Endothelial cell of umbilical vein (primary cell): ENCODE data around the gene SPACA7. TPM values are rescaled to one million over a fixed set of nuclear protein-coding genes. Genes with fewer than 3 reads are reported as not detected.

Source experiments
- BruUV-seq: library from RNA; stranded (reverse); fragments of 400-500 nt; replicated peaks from 2 replicates; lab custom pipeline; 2021; lab: Mats Ljungman, UMichigan
- CTCF ChIA-PET: fragments of 300-600, 350-600 bp; sonication (Branson Sonifier 250); formaldehyde crosslinking; loops from one replicate; lab custom pipeline; 2021; ENCODE audit warnings: antibody characterized with exemption, inconsistent platforms; lab: Charles Lee
- POLR2A ChIA-PET: fragments of 300-600, 350-600 bp; sonication (Branson Sonifier 250); formaldehyde crosslinking; loops from one replicate; lab custom pipeline; 2021; ENCODE audit warnings: antibody characterized with exemption, inconsistent platforms; lab: Charles Lee
- DNase-seq: peaks from one replicate; pipeline ENCODE4 v3.0.0-alpha.2; 2011; ENCODE audit warnings: low read depth, low spot score
- FAIRE-seq: peaks from 2 replicates; lab custom pipeline; 2011; peaks lifted over from hg19 to GRCh38; lab: Jason Lieb, UNC
- H2AFZ ChIP-seq: 2 replicates; pipeline ENCODE4 v1.6.0; 2012; ENCODE audit warnings: low read depth, low read length, control low read depth, inconsistent platforms
- H3K27ac ChIP-seq: 2 replicates; pipeline ENCODE4 v1.5.1; 2011; ENCODE audit warnings: low read depth, mild to moderate bottlenecking, control low read depth, low read length, moderate library complexity; ENCODE audit not compliant: insufficient read depth
- H3K27me3 ChIP-seq, 2 experiments: 2 replicates each; pipeline versions ENCODE4 v1.6.0 to v1.6.1; 2011; ENCODE audit warnings: low read length in 2 of 2, mixed read lengths in 1 of 2; ENCODE audit not compliant: control insufficient read depth in 2 of 2, insufficient read depth in 2 of 2
- H3K36me3 ChIP-seq, 2 experiments: 2 replicates in 1 of 2; 3 replicates in 1 of 2; pipeline ENCODE4 v1.5.1; 2011; ENCODE audit warnings: low read length in 2 of 2, mild to moderate bottlenecking in 1 of 2, moderate library complexity in 1 of 2; ENCODE audit not compliant: control insufficient read depth in 2 of 2, insufficient read depth in 2 of 2; ENCODE audit errors: extremely low read depth in 1 of 2
- H3K4me1 ChIP-seq: 3 replicates; pipeline ENCODE4 v1.5.1; 2011; ENCODE audit warnings: mild to moderate bottlenecking, low read length; ENCODE audit not compliant: control insufficient read depth, insufficient read depth; ENCODE audit errors: extremely low read depth
- H3K4me2 ChIP-seq: 2 replicates; pipeline ENCODE4 v1.6.1; 2011; ENCODE audit warnings: low read length, control low read depth, mixed read lengths; ENCODE audit not compliant: insufficient read depth
- H3K4me3 ChIP-seq, 3 experiments: fragments of 200-600 bp in 1 of 3; sonication (generic), shearing (Covaris generic) in 1 of 3; replicated peaks in 1 of 3; 2 replicates each; pipeline ENCODE4 v1.5.1; 2011 to 2016; ENCODE audit warnings: control low read depth in 3 of 3, low read length in 3 of 3, mild to moderate bottlenecking in 2 of 3, inconsistent platforms in 1 of 3, low read depth in 1 of 3, moderate library complexity in 1 of 3; ENCODE audit not compliant: insufficient read depth in 1 of 3
- H3K79me2 ChIP-seq: 2 replicates; pipeline ENCODE4 v1.6.0; 2012; ENCODE audit warnings: low read length, inconsistent platforms; ENCODE audit not compliant: control insufficient read depth, insufficient read depth
- H3K9ac ChIP-seq: replicated peaks from 2 replicates; pipeline ENCODE3; 2011; ENCODE audit warnings: low read length, control low read depth; ENCODE audit not compliant: insufficient read depth; ENCODE audit errors: extremely low read depth
- H3K9me1 ChIP-seq: replicated peaks from 3 replicates; pipeline ENCODE4 v1.6.0; 2011; ENCODE audit warnings: mild to moderate bottlenecking, low read length; ENCODE audit not compliant: control insufficient read depth, insufficient read depth; ENCODE audit errors: extremely low read depth
- H3K9me3 ChIP-seq: replicated peaks from 2 replicates; pipeline ENCODE4 v1.5.1; 2012; ENCODE audit warnings: low read length, inconsistent platforms; ENCODE audit not compliant: control insufficient read depth, insufficient read depth
- H4K20me1 ChIP-seq: replicated peaks from 2 replicates; pipeline ENCODE3; 2011; ENCODE audit warnings: mild to moderate bottlenecking, low read length; ENCODE audit not compliant: control insufficient read depth, insufficient read depth; ENCODE audit errors: extremely low read depth
- GATA2 ChIP-seq: IDR thresholded peaks from 2 replicates; pipeline ENCODE4 v1.7.0; 2011; ENCODE audit warnings: low read depth, mild to moderate bottlenecking, moderate library complexity, mixed read lengths, low read length; ENCODE audit not compliant: insufficient read length, insufficient read depth
- MYC ChIP-seq: IDR thresholded peaks from one replicate; pipeline ENCODE4 v1.6.1; 2011; ENCODE audit warnings: mild to moderate bottlenecking, low read depth, low read length
- POLR2A ChIP-seq: IDR thresholded peaks from 2 replicates; pipeline ENCODE4 v1.6.1; 2012; ENCODE audit warnings: low read depth, mild to moderate bottlenecking, control low read depth, low read length
- POLR2AphosphoS5 ChIP-seq: IDR thresholded peaks from 2 replicates; pipeline ENCODE4 v1.6.1; 2012; ENCODE audit warnings: low read depth, mild to moderate bottlenecking, control low read depth, low read length, moderate library complexity; ENCODE audit not compliant: insufficient read depth
- dilution Hi-C: fragments of 300-500 bp; cut with MboI; formaldehyde crosslinking; loops from one replicate; pipeline ENCODE4 v1.15.0; 2019; ENCODE audit warnings: low sequenced_read_pairs; ENCODE audit not compliant: extremely low pct_ligation_motif_present
- intact Hi-C: fragments of 100-400 bp; cut with micrococcal nuclease; formaldehyde crosslinking; loops from one replicate; pipeline ENCODE4 v1.10.0; 2022
- polyA plus RNA-seq, 4 experiments: library from polyadenylated mRNA; depleted of rRNA in 3 of 4; stranded (reverse) in 3 of 4; unstranded in 1 of 4; fragments of >200 nt; gene quantifications; 2 replicates each; pipeline versions ENCODE4 v1.2.1 to v1.2.3, GENCODE V29; 2011 to 2012; ENCODE audit warnings: missing spikeins in 1 of 4
- total RNA-seq: library from RNA; stranded (reverse); gene quantifications from 2 replicates; pipeline ENCODE4 v1.2.3, GENCODE V29; 2021
- TF ChIP-seq, protein P1 (sequence below), 2 donors: IDR thresholded peaks; 1 replicate in 1 of 2; 2 replicates in 1 of 2; pipeline ENCODE4 v1.5.1; 2011; ENCODE audit warnings: low read length in 2 of 2, mild to moderate bottlenecking in 2 of 2, moderate library complexity in 2 of 2, control low read depth in 1 of 2, inconsistent platforms in 1 of 2, low read depth in 1 of 2; ENCODE audit not compliant: insufficient read depth in 1 of 2; ENCODE audit errors: extremely low read depth in 1 of 2

The SPACA7 gene
- total and polyA plus RNA-seq, 2 donors (not counting 3 experiments of a cell fraction or from before 2014, with no cell fraction given) = not detected

DNA sequence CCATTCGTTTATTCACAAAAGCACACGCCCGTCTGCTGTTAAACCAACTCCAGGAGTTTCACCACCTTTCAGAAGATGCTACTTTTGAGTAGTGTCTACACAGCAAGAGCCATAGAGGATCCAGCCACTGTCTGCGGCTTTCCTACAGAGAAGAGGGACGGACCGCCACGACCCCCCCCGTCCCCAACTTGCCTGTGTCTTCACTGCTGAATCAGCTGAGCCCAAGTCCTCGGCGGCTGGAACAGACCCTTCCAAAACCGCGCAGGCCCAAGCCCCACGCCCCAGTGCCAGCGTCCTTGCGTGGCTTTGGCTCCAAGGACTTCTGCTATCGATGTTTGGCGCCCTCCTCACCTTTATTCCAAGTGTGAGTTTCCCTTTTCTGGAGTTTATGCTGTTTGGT lies 65.1 kb downstream of the SPACA7 start:
- Histone ChIP-seq H3K4me1 (no peaks in the 10 kb centered on the region), H3K4me2 (no peak overlapping the region), H3K79me2 (no peaks in the 10 kb centered on the region), H3K9ac (no peak overlapping the region), H3K27me3 (no peaks in the 10 kb centered on the region), H3K9me1 (no peaks in the 10 kb centered on the region), H3K4me3 (no peak overlapping the region), H2AFZ (no peak overlapping the region), H4K20me1 (no peaks in the 10 kb centered on the region), H3K36me3 (no peaks in the 10 kb centered on the region), H3K9me3 (no peaks in the 10 kb centered on the region), H3K27ac (no peak overlapping the region)
- FAIRE-seq (no peak), DNase-seq (no peak)
- POLR2A ChIA-PET = no interaction called here
- CTCF ChIA-PET = no interaction called here
- BruUV-seq = no TSS peak
- TF ChIP-seq, protein P1, sequence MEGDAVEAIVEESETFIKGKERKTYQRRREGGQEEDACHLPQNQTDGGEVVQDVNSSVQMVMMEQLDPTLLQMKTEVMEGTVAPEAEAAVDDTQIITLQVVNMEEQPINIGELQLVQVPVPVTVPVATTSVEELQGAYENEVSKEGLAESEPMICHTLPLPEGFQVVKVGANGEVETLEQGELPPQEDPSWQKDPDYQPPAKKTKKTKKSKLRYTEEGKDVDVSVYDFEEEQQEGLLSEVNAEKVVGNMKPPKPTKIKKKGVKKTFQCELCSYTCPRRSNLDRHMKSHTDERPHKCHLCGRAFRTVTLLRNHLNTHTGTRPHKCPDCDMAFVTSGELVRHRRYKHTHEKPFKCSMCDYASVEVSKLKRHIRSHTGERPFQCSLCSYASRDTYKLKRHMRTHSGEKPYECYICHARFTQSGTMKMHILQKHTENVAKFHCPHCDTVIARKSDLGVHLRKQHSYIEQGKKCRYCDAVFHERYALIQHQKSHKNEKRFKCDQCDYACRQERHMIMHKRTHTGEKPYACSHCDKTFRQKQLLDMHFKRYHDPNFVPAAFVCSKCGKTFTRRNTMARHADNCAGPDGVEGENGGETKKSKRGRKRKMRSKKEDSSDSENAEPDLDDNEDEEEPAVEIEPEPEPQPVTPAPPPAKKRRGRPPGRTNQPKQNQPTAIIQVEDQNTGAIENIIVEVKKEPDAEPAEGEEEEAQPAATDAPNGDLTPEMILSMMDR (IDR thresholded peaks at IDR 0.05; ENCODE audit: extremely low read depth in 1 of 2, insufficient read depth in 1 of 2, low read depth in 1 of 2, low read length in 2 of 2) = no peak
- no peak for TF ChIP-seq POLR2A
- TF ChIP-seq POLR2AphosphoS5 = no peak
- no peak for TF ChIP-seq GATA2
- intact Hi-C loops = loop anchor here (5.0 kb wide), 2 partner anchors 1219 to 1374 kb away; no protein-coding TSS in a partner anchor
- dilution Hi-C loops = no loop called here

DNA sequence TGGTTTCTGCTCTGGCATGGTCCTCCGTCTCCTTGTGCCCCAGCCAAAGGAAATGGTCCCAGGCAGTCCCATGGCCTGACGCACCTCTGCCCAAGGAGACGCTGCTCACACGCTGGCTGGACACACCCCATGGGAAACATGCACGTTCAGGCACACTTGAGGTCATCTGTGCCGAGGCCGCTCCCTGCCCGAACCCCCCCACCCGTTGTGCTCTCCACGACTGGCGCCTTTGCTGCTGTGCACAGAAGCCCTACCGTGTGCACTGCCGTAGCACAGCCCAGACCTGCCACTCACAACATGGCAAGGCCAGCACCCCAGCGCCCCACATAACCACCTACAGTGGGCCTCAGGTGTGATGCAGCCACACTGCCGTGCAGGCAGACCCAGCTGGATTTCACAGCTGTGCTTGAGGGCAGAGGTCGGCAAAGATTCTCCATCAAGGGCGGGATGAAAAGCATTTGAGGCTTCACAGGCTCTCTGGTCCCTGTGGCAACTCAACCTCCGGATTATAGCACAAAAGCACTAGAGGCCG lies 65.7 kb downstream of the SPACA7 start:
- intact Hi-C loops (loop anchor here (5.0 kb wide), 2 partner anchors 1220 to 1375 kb away; no protein-coding TSS in a partner anchor), dilution Hi-C loops (no loop called here)
- H3K79me2 ChIP-seq = no peaks in the 10 kb centered on the region
- DNase-seq (no peak), FAIRE-seq (no peak)
- POLR2A ChIA-PET = no interaction called here
- H3K27me3 ChIP-seq = no peaks in the 10 kb centered on the region
- no peaks in the 10 kb centered on the region for H4K20me1 ChIP-seq
- no peak overlapping the region for H3K4me2 ChIP-seq
- H3K9me1 ChIP-seq = no peaks in the 10 kb centered on the region
- CTCF ChIA-PET = interaction anchor here (1.2 kb wide), 1 partner anchor 1848 kb away, joined by 3 read pairs; no protein-coding TSS in a partner anchor
- no peak overlapping the region for H3K9ac ChIP-seq
- no peaks in the 10 kb centered on the region for H3K9me3 ChIP-seq
- no peak overlapping the region for H3K4me3 ChIP-seq
- TF ChIP-seq MYC = no peak
- no TSS peak for BruUV-seq
- no peak overlapping the region for H3K27ac ChIP-seq
- no peaks in the 10 kb centered on the region for H3K36me3 ChIP-seq
- no peaks in the 10 kb centered on the region for H3K4me1 ChIP-seq
- H2AFZ ChIP-seq = no peak overlapping the region
